Gastrocnemius medialis (tissue), 4 donors: Measurements from ENCODE around the gene ARID1B. TPM values are rescaled to one million over a fixed set of nuclear protein-coding genes. Genes with fewer than 3 reads are reported as not detected.

Experiments
- ATAC-seq, 2 donors: fragments of 150-250 bp; one replicate each; pipeline ENCODE4 v1.9.1; 2016
- DNase-seq, 2 donors: peaks; one replicate each; pipeline ENCODE4 v3.0.0-alpha.2; 2019
- H3K27ac ChIP-seq, 4 donors: fragments of 200-600 bp; sonication (generic); 1 replicate in 1 of 4; 2 replicates in 3 of 4; pipeline ENCODE4 v1.5.1; 2016 to 2018; ENCODE audit warnings: mild to moderate bottlenecking in 2 of 4, moderate library complexity in 1 of 4
- H3K27me3 ChIP-seq, 3 donors: fragments of 200-600 bp; sonication (generic) in 2 of 3; 1 replicate in 1 of 3; 2 replicates in 2 of 3; pipeline versions ENCODE4 v1.5.1 to v1.6.0; 2016 to 2019; ENCODE audit warnings: mild to moderate bottlenecking in 1 of 3, moderate library complexity in 1 of 3
- H3K36me3 ChIP-seq, 2 donors: fragments of 200-600 bp; sonication (generic) in 1 of 2; one replicate each; pipeline ENCODE4 v1.5.1; 2017 to 2018
- H3K4me1 ChIP-seq, 2 donors: fragments of 200-600 bp; sonication (generic) in 1 of 2; one replicate each; pipeline ENCODE4 v1.5.1; 2016 to 2017; ENCODE audit warnings: mild to moderate bottlenecking in 2 of 2
- H3K4me3 ChIP-seq, 4 donors: fragments of 200-600 bp; sonication (generic) in 3 of 4; 1 replicate in 1 of 4; 2 replicates in 3 of 4; pipeline ENCODE4 v1.5.1; 2016 to 2019; ENCODE audit warnings: mild to moderate bottlenecking in 2 of 4
- H3K9me3 ChIP-seq, 3 donors: fragments of 200-600 bp; sonication (generic) in 2 of 3; 1 replicate in 1 of 3; 2 replicates in 2 of 3; pipeline ENCODE4 v1.5.1; 2016 to 2019
- CTCF ChIP-seq, 5 experiments: fragments of 450-650 bp in 3 of 5; fragments of 200-600 bp in 2 of 5; sonication (generic) in 2 of 5; IDR thresholded peaks in 4 of 5; conservative IDR thresholded peaks in 1 of 5; 1 replicate in 4 of 5; 2 replicates in 1 of 5; pipeline ENCODE4 v1.5.1; 2016 to 2019; ENCODE audit warnings: antibody characterized with exemption in 5 of 5, mild to moderate bottlenecking in 3 of 5, moderate library complexity in 3 of 5
- POLR2A ChIP-seq, 2 donors: fragments of 450-650 bp; IDR thresholded peaks; one replicate each; pipeline ENCODE4 v1.6.1; 2017; ENCODE audit warnings: antibody characterized with exemption in 2 of 2, mild to moderate bottlenecking in 2 of 2, moderate library complexity in 2 of 2
- in situ Hi-C, 4 donors: fragments of 200-750 bp; cut with MboI; loops; one replicate each; pipeline versions ENCODE4 v1.15.0 to v1.8.0; 2017; ENCODE audit warnings: low sequenced_read_pairs in 4 of 4
- intact Hi-C: fragments of 100-400 bp; cut with DNase I; formaldehyde crosslinking; loops from one replicate; pipeline ENCODE4 v1.15.1; 2023; ENCODE audit warnings: low total_unique reads
- total RNA-seq, 4 donors: library from RNA; depleted of rRNA; stranded (reverse); fragments of >200 nt; gene quantifications; one replicate each; pipeline versions ENCODE4 v1.1.0 to v1.2.3, GENCODE V29; 2016

The ARID1B gene
- total RNA-seq, 4 donors from 2014 or later = 54.9 to 75.3 (median 62.0) TPM

- peak overlapping the region; percentile 81 to 92 (median 88) for H3K27ac ChIP-seq
- intact Hi-C loops = loop anchor here (5.0 to 10.0 kb wide), 3 partner anchors 131 to 227 kb away; partner anchors contain the start of gene ARID1B
- in situ Hi-C loops = loop anchor here in 3 of 4 donors (5.0 to 25.0 kb wide), 4 partner anchors 64 to 227 kb away; partner anchors contain the start of gene ARID1B (in 2 of the 3)
These were observed 180.9 kb downstream of the ARID1B start for GRCh38 chr6:156957931-156958547.

GRCh38 chr6:156960525-156960924 is 183.3 kb downstream of the ARID1B start:
- Histone ChIP-seq H3K27ac (peak overlapping the region in 2 of 4 donors; percentile 15 to 17), H3K27me3 (no peaks in the 10 kb centered on the region), H3K36me3 (no peaks in the 10 kb centered on the region), H3K9me3 (no peaks in the 10 kb centered on the region), H3K4me1 (peaks cover 56 to 65% of the 10 kb centered on the region in 2 donors), H3K4me3 (no peak overlapping the region)
- ATAC-seq (no peak), DNase-seq (no peak)
- in situ Hi-C loops (loop anchor here in 2 of 4 donors (25.0 kb wide), 1 partner anchor 173 kb away; the partner anchor contains the start of gene ARID1B (in 2 of the 2)), intact Hi-C loops (no loop called here)
- TF ChIP-seq POLR2A (IDR thresholded peaks at IDR 0.05) = no peak
- TF ChIP-seq CTCF (IDR thresholded peaks at IDR 0.05 in 4 of 5, conservative IDR thresholded peaks at IDR 0.05 in 1 of 5) = no peak

More at GRCh38 chr6:156957931-156958547, 180.9 kb downstream of the ARID1B start:
- no peak overlapping the region for H3K4me3 ChIP-seq
- H3K9me3 ChIP-seq = no peaks in the 10 kb centered on the region
- DNase-seq = no peak
- ATAC-seq = no peak
- TF ChIP-seq POLR2A (IDR thresholded peaks at IDR 0.05) = no peak
- TF ChIP-seq CTCF (IDR thresholded peaks at IDR 0.05 in 4 of 5, conservative IDR thresholded peaks at IDR 0.05 in 1 of 5) = no peak
- H3K4me1 ChIP-seq = peaks cover 64% of the 10 kb centered on the region in 2 donors
- H3K36me3 ChIP-seq = no peaks in the 10 kb centered on the region
- no peaks in the 10 kb centered on the region for H3K27me3 ChIP-seq

GRCh38 chr6:156961282-156961892 is 184.2 kb downstream of the ARID1B start:
- Histone ChIP-seq H3K27ac (no peak overlapping the region), H3K4me3 (no peak overlapping the region), H3K27me3 (no peaks in the 10 kb centered on the region), H3K36me3 (no peaks in the 10 kb centered on the region), H3K4me1 (peaks cover 54 to 57% of the 10 kb centered on the region in 2 donors), H3K9me3 (no peaks in the 10 kb centered on the region)
- in situ Hi-C loops (loop anchor here in 2 of 4 donors (25.0 kb wide), 1 partner anchor 174 kb away; the partner anchor contains the start of gene ARID1B (in 2 of the 2)), intact Hi-C loops (no loop called here)
- no peak for DNase-seq
- no peak for ATAC-seq
- TF ChIP-seq CTCF (IDR thresholded peaks at IDR 0.05 in 4 of 5, conservative IDR thresholded peaks at IDR 0.05 in 1 of 5) (no peak), POLR2A (IDR thresholded peaks at IDR 0.05) (no peak)

GRCh38 chr6:156963712-156964700 is 186.8 kb downstream of the ARID1B start:
- H3K4me3 ChIP-seq = peak overlapping the region in 3 of 4 donors; percentile 12 to 52 (median 43)
- H3K4me1 ChIP-seq = peaks cover 37 to 38% of the 10 kb centered on the region in 2 donors
- DNase-seq = peak in 1 of 2 donors; percentile 77

More at GRCh38 chr6:156963712-156964700, 186.8 kb downstream of the ARID1B start:
- H3K36me3 ChIP-seq = no peaks in the 10 kb centered on the region
- H3K27me3 ChIP-seq = no peaks in the 10 kb centered on the region
- no peak for TF ChIP-seq CTCF (IDR thresholded peaks at IDR 0.05 in 4 of 5, conservative IDR thresholded peaks at IDR 0.05 in 1 of 5)
- TF ChIP-seq POLR2A (IDR thresholded peaks at IDR 0.05) = no peak
- peak overlapping the region; percentile 65 to 82 (median 75) for H3K27ac ChIP-seq
- H3K9me3 ChIP-seq = no peaks in the 10 kb centered on the region
- intact Hi-C loops (no loop called here), in situ Hi-C loops (loop anchor here in 2 of 4 donors (25.0 kb wide), 1 partner anchor 177 kb away; the partner anchor contains the start of gene ARID1B (in 2 of the 2))
- peak; percentile 80 to 97 for ATAC-seq
